Measurements from ENCODE around the gene NUP93. TPM values are rescaled to one million over a fixed set of nuclear protein-coding genes. Genes with fewer than 3 reads are reported as not detected.

The NUP93 gene
- total RNA-seq, 2 experiments from 2014 or later: 45.6 to 47.2 TPM

DNA sequence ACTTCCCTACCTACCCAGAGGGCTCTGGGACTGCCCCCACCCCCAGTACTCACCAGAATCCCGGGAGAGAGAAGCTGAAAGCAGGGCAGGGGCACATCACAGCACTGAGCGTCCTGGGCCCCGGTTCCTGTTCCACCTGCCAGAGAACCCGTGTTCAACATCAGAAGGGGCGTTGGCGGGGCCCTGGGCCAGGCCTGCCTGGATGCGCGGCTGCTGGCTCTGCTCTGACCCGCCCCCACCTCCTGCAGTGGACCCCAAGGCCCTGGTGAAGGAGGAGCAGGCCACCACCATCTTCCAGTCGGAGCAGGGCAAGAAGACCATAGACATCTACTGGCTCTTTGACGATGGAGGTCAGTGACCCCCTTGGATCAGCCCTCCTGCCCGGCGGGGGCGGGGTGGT is 162.8 kb downstream of the NUP93 start:
- POLR2A ChIA-PET: no interaction called here
- Histone ChIP-seq H3K4me1 (ENCODE audit: insufficient read depth, low read length) (no peaks in the 10 kb centered on the region), H3K4me3 (ENCODE audit: low read length) (no peak overlapping the region), H3K27ac (ENCODE audit: low read depth in 1 of 2, low read length in 2 of 2) (no peak overlapping the region), H3K9me3 (ENCODE audit: control insufficient read depth in 1 of 2, insufficient read depth in 1 of 2, low read length in 2 of 2) (peaks cover 0 to 5% of the 10 kb centered on the region in 2 experiments), H3K36me3 (ENCODE audit: insufficient read depth, low read length) (no peaks in the 10 kb centered on the region), H3K27me3 (ENCODE audit: control insufficient read depth in 1 of 2, insufficient read depth in 2 of 2, low read length in 2 of 2) (no peaks in the 10 kb centered on the region)
- Mint-ChIP-seq H3K36me3 (ENCODE audit: low read depth) (no peaks in the 10 kb centered on the region), H3K4me3 (no peak overlapping the region), H3K4me1 (ENCODE audit: low read depth) (no peaks in the 10 kb centered on the region), H3K27ac (no peak overlapping the region), H3K27me3 (no peaks in the 10 kb centered on the region), H3K9me3 (no peaks in the 10 kb centered on the region)
- CTCF ChIA-PET: no interaction called here
- TF ChIP-seq, protein P1, sequence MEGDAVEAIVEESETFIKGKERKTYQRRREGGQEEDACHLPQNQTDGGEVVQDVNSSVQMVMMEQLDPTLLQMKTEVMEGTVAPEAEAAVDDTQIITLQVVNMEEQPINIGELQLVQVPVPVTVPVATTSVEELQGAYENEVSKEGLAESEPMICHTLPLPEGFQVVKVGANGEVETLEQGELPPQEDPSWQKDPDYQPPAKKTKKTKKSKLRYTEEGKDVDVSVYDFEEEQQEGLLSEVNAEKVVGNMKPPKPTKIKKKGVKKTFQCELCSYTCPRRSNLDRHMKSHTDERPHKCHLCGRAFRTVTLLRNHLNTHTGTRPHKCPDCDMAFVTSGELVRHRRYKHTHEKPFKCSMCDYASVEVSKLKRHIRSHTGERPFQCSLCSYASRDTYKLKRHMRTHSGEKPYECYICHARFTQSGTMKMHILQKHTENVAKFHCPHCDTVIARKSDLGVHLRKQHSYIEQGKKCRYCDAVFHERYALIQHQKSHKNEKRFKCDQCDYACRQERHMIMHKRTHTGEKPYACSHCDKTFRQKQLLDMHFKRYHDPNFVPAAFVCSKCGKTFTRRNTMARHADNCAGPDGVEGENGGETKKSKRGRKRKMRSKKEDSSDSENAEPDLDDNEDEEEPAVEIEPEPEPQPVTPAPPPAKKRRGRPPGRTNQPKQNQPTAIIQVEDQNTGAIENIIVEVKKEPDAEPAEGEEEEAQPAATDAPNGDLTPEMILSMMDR (IDR thresholded peaks at IDR 0.05): no peak
- intact Hi-C loops (cut with DNase I, micrococcal nuclease): no loop called here
- no peak for ATAC-seq (ENCODE audit: poor library complexity)
- DNase-seq: no peak

DNA sequence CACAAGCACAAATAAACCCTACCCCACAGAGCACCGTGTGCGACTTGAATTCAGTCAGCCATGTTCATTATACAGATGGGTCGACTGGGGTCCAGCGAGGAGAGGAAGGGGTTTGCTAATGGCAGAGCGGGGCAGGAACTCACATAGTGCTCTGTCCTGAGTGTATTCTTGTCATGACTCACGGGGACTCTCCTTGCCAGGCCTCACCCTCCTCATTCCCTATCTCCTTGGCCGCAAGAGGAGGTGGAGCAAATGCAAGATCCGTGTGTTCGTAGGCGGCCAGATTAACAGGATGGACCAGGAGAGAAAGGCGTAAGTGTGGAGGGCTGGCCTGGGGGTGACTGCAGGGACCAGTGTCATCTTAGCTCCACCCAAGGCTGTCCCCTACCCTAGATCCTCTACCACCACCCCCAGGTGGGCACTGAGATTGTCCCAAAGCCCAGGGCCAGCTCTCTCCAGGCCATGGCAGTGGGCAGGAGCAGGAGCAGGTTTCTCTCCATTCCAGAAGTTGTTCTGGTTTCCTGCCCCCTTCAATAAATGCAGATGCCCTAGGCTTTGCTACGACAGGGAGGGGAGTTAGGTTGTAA is 164.5 kb downstream of the NUP93 start:
- Histone ChIP-seq H3K9me3 (ENCODE audit: control insufficient read depth in 1 of 2, insufficient read depth in 1 of 2, low read length in 2 of 2) (peaks cover 0 to 5% of the 10 kb centered on the region in 2 experiments), H3K27ac (ENCODE audit: low read depth in 1 of 2, low read length in 2 of 2) (no peak overlapping the region), H3K4me1 (ENCODE audit: insufficient read depth, low read length) (peaks cover 10% of the 10 kb centered on the region), H3K36me3 (ENCODE audit: insufficient read depth, low read length) (no peaks in the 10 kb centered on the region), H3K27me3 (ENCODE audit: control insufficient read depth in 1 of 2, insufficient read depth in 2 of 2, low read length in 2 of 2) (no peaks in the 10 kb centered on the region), H3K4me3 (ENCODE audit: low read length) (no peak overlapping the region)
- no peak overlapping the region for H3K27ac Mint-ChIP-seq
- no peaks in the 10 kb centered on the region for H3K36me3 Mint-ChIP-seq (ENCODE audit: low read depth)
- ATAC-seq (ENCODE audit: poor library complexity) (no peak), DNase-seq (no peak)
- H3K4me3 Mint-ChIP-seq: no peak overlapping the region
- intact Hi-C loops (cut with DNase I, micrococcal nuclease): no loop called here
- TF ChIP-seq, protein P1 (IDR thresholded peaks at IDR 0.05): no peak
- no peaks in the 10 kb centered on the region for H3K27me3 Mint-ChIP-seq
- peaks cover 10% of the 10 kb centered on the region for H3K4me1 Mint-ChIP-seq (ENCODE audit: low read depth)
- ChIA-PET CTCF (interaction anchor here (0.6 kb wide), 1 partner anchor 77 kb away, joined by 3 read pairs; no protein-coding TSS in a partner anchor), POLR2A (no interaction called here)
- H3K9me3 Mint-ChIP-seq: no peaks in the 10 kb centered on the region

DNA sequence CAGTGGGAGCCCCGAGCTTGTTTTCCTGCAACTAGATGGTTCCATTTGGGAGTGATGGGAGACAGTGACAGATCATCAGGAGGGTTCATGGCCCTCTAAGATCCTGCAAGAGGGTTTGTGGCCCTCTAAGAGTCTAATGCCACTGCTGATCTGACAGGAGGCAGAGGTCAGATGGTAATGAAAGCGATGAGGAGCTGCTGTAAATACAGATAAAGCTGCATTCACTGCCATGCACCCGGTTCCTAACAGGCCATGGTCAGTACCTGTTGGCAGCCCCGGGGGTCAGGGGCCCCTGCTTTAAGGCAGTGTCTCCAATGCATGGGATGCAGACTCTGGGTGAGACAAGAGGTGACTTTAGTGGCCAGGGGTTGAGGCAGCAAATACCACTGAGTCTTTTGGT is 165.9 kb downstream of the NUP93 start:
- Histone ChIP-seq H3K9me3 (ENCODE audit: control insufficient read depth in 1 of 2, insufficient read depth in 1 of 2, low read length in 2 of 2) (peaks cover 0 to 5% of the 10 kb centered on the region in 2 experiments), H3K36me3 (ENCODE audit: insufficient read depth, low read length) (no peaks in the 10 kb centered on the region), H3K27ac (ENCODE audit: low read depth in 1 of 2, low read length in 2 of 2) (no peak overlapping the region), H3K27me3 (ENCODE audit: control insufficient read depth in 1 of 2, insufficient read depth in 2 of 2, low read length in 2 of 2) (no peaks in the 10 kb centered on the region), H3K4me3 (ENCODE audit: low read length) (no peak overlapping the region), H3K4me1 (ENCODE audit: insufficient read depth, low read length) (peaks cover 13% of the 10 kb centered on the region)
- TF ChIP-seq, protein P1 (IDR thresholded peaks at IDR 0.05): no peak
- Mint-ChIP-seq H3K4me3 (no peak overlapping the region), H3K27me3 (no peaks in the 10 kb centered on the region), H3K36me3 (ENCODE audit: low read depth) (no peaks in the 10 kb centered on the region), H3K4me1 (ENCODE audit: low read depth) (peaks cover 18% of the 10 kb centered on the region), H3K27ac (no peak overlapping the region), H3K9me3 (no peaks in the 10 kb centered on the region)
- ChIA-PET POLR2A (no interaction called here), CTCF (no interaction called here)
- intact Hi-C loops (cut with DNase I, micrococcal nuclease): no loop called here
- no peak for DNase-seq
- ATAC-seq (ENCODE audit: poor library complexity): no peak

Data from CD4-positive, alpha-beta T cell (primary cell).